GM21825 (cell line): ENCODE measurements around the gene FAM114A1.

Source experiments
- ATAC-seq: cut with Tn5 transposase; IDR thresholded peaks from one replicate; pipeline ENCODE4 v1.9.1; 2021; ENCODE audit warnings: mild to moderate bottlenecking, moderate library complexity; ENCODE audit not compliant: unreplicated experiment

Gene FAM114A1

GRCh38 chr4:38867478-38868058 is at the start of gene FAM114A1:
FAM114A1 (plus strand) TSS chr4:38867806; CDS start chr4:38878079, 10,273 bp downstream.
- ATAC-seq, result peak; percentile 86

DNA sequence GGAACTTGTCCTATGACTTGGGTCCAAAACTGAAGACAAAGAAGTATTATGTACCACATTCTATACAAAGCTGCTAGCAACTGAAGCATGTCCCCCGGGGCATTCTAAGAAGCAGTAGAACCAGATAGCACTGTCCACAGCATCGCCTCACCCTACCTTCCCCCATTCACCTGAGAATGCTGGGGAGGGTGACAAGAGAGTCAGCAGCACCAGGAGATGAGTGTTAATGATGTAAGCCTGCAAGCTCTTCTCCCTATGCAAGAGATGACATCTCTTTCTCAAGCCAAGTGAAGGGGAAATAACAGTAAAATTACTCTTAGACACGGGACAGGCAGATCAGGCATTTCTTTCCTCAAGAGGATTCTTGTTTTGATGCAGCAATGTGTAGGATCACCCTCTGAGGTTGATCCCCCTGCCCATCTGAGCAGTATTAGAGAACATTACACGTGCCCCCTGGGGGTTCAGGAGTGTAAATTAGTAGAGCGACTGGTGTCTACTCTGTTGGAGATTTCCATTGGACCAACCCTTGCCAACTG is 49.1 kb upstream of the FAM114A1 start:
- peak; percentile 56 for ATAC-seq

DNA sequence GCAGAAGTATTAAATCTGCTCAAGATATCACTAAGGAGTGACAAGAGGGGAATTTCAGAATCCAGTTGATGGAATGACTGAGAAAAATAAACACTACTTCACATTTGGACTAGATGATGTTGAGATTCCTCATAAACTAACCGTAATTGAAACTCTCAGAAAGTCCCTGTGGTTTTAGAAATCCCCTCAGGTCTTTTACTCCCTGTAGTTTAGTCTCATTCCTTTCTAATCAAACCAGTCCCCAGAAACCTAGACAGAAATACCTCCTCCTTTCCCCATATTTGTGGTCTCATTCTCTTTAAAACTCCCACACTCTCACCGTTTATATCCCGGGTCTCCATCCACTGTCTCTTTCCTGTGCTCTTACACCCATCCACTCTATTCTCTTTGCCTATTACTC is 48.0 kb upstream of the FAM114A1 start:
- ATAC-seq, result no peak

GRCh38 chr4:38820329-38821061 is 47.1 kb upstream of the FAM114A1 start:
- peak; percentile 45 for ATAC-seq

- ATAC-seq, result no peak
Observed at GRCh38 chr4:38821739-38822138, 45.9 kb upstream of the FAM114A1 start.

DNA sequence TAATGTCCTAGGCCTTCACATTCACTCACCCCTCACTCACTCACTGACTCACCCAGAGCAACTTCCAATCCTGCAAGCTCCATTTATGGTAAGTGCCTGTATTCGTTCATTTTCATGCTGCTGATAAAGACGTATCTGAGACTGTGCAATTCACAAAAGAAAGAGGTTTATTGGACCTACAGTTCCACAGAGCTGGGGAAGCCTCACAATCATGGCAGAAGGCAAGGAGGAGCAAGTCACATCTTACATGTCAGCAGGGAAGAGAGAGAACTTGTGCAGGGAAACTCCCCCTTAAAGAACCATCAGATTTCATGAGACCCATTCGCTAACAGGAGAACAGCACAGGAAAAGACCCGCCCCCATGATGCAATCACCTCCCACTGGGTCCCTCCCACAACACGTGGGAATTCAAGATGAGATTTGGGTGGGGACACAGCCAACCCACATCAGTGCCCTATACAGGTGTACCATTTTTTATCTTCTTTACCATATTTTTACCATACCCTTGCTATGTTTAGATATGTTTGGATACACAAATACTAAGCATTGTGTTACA is 44.8 kb upstream of the FAM114A1 start:
- ATAC-seq, result no peak

DNA sequence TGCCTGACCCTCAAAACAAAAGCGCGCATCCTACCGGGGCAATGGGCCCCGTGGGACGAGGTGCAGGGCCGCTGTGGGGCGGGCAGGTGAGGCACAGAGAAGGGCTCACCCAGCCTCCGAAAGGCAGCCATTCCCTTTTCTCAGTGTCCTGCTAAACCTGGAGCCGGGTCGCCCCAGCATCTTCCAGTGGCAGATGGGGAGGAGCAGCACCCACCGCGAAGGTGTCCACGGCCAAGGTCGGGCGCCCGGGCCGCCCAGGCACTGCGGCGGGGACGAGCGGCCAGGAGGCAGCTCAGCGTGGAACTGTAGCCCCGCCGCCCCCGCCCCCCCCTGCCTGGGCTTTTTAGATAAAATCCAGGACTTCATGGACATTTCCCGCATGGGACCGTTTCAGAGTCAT is 43.8 kb upstream of the FAM114A1 start:
- no peak for ATAC-seq

DNA sequence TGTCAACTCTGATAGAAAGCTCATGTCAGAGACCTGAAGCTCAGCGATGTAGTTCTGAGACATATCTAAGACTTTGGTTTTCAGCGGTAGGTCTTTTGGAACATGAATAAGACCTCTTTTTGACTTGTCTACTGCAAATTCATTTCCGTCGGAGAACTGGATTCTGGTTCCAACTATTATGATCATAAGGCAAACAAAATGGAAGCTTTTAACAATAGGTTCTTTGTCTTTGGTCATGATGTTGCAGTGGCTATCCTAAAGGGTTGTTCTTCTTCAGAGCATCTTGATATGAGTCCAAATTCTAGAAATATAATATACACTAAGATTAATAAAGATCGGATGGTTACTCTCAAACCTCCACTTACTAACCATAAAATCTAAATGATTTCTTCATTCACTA is 38.4 kb upstream of the FAM114A1 start:
- no peak for ATAC-seq

GRCh38 chr4:38831653-38832052 is 36.0 kb upstream of the FAM114A1 start:
- ATAC-seq, result no peak

DNA sequence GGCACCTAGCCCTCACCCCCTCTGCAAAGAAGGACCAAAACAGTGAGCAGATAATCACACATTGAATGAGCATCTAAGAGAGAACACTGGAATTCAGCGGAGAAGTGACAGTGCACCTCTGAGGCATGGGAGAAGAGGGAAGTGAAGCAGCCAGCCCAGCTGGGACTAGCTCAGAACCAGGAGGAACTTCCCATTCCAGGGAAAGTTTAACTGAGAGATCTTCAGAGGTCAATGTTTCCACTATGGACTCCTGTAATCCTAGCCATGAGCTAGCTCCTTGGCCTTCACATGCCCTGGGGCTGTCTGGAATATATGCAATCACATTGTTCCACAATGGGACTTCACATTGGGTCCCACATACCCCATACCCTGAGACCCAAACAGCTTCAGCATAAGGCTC is 35.4 kb upstream of the FAM114A1 start:
- ATAC-seq, result no peak

- no peak for ATAC-seq
Observed at GRCh38 chr4:38832624-38833528, 34.7 kb upstream of the FAM114A1 start.

DNA sequence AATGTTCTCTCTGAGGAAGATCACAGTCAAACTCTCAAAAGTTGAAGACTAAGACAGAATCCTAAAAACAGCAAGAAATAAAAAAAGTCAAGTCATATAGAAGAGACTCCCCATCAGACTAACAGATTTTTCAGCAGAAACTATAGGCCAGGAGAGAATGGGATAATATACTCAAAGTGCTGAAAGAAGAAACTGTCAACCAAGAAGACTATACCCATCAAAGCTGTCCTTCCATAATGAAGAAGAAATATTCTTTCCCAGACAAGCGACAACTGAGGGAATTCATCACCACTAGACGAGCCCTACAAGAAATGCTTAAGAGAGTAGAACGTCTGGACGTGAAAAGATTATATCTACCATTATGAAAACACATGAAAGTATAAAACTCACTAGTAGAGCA is 33.0 kb upstream of the FAM114A1 start:
- no peak for ATAC-seq

DNA sequence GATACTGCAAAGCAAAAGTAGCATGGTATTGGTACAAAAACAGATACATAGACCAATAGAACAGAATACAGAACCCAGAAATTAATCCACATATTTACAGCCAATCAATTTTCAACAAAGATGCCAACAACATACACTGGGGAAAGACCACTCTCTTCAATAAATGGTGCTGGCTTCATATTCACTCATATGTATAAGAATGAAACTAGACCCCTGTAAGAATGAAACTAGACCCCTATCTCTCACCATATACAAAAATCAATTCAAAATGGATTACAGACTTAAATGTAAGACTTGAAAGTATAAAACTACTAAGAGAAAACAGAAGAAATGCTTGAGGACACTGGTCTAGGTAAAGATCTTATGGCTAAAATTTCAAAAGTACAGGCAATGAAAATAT is 30.3 kb upstream of the FAM114A1 start:
- no peak for ATAC-seq

GRCh38 chr4:38837849-38838248 is 29.8 kb upstream of the FAM114A1 start:
- ATAC-seq, result no peak

- no peak for ATAC-seq
Observed at GRCh38 chr4:38842994-38843393, 24.6 kb upstream of the FAM114A1 start.

DNA sequence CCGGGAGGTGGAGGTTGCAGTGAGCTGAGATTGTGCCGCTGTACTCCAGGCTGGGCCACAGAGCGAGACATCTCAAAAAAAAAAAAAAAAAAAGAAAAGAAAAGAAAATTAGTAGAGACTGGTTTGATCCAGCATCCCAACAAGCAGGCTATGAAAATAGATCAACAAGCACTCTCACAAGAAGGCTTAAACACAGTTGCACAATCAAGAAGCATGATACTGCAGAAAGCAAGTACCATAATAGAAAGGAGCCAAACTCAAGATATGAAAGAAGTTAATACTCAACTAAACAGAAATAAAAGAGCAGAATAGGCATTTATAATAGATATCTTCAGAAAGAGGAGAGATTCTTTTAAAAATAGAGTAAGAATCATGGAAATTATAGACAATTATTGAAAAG is 21.6 kb upstream of the FAM114A1 start:
- ATAC-seq, result no peak

DNA sequence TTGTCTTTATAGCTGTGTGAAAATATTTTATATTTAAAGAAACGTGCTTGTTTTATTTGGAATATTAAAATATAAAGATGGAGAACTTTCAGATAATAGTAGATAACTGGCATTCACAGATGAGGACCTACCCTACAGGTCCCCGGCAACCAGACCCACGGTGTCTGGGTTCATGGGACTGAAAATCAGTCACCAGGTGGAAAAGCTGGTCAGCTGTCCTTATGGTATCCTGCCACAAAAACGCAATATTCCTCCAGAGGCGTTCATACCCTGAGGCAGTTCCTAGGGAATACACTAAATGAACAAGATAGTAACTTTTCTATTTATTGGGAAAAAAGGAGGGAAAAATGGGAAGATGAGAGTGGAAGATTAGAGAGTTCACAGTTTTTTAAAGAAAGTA is 12.1 kb upstream of the FAM114A1 start:
- ATAC-seq, result no peak

DNA sequence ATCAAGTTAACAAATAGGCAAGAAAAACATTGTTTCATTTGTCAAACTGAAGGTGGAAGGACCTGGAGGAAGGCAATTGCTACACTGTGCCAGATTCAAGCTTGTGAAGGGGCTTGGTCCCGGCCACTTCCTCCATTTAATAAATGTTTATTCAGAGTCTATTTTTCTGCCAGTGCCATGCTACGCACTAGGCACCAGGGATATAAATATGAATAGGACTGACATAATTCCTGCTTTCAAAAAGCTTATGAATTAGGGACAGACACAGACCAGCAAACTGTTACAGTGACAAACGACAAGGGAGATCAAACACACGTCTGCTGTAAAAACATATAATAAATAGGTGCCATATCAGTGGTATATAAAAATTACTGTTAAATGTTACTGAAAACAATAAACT is 11.6 kb upstream of the FAM114A1 start:
- ATAC-seq, result no peak

DNA sequence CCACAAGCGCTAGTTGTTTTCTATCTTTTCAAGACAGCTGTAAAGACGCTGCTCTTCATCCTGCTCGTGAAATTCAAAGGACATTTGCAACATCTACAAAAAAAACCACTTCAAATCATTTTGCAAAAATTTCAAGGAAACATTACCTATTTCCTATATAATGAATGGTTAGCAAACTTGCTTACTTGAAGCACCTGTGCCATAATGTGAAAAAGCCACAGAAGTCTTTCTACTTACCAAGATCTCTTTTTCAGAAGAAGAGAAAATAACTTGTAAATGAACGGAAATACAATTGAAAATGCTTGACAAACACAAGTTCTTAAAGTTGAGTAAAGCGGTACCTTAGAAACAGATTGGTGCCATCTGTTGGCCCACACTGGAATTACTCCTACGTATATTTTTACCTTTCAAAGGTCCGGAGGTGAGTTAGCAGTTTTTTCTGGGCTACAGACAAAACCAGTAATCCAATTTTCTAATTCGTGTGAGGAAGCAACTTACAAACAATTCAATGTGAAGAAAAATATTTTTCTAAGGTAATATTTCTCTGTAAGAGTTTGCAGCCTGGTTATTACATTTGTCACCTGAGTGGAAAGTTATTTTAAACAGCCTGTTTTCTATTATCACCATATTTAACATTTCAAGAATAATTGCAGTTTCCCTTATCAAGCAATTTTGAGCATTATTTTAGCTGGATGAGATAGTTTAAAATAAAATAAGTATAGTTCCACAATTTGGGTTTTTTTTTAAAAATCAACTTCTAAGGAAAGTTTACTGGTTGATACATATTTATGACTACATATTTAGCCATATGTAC is 10.9 kb upstream of the FAM114A1 start, which contains the start of gene TLR6:
TLR6 (minus strand) TSS at position 294 of the 814 bp plus-strand sequence. CDS start 27,344 bp downstream, outside the sequence.
- peak; percentile 41 for ATAC-seq
